Dedifferentiated amniotic fluid mesenchymal stem cell (primary cell): Measurements from ENCODE around the gene OR4K2.
"Not testable (repeated sequence)": the region's sequence is repeated elsewhere in the genome, so short reads cannot be mapped to it uniquely, and the experiment has no call there.

Experiments used
- DNase-seq: peaks from one replicate; pipeline ENCODE4 v3.0.0-alpha.2; 2016; ENCODE audit errors: extremely low spot score

The OR4K2 gene, protein sequence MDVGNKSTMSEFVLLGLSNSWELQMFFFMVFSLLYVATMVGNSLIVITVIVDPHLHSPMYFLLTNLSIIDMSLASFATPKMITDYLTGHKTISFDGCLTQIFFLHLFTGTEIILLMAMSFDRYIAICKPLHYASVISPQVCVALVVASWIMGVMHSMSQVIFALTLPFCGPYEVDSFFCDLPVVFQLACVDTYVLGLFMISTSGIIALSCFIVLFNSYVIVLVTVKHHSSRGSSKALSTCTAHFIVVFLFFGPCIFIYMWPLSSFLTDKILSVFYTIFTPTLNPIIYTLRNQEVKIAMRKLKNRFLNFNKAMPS

DNA sequence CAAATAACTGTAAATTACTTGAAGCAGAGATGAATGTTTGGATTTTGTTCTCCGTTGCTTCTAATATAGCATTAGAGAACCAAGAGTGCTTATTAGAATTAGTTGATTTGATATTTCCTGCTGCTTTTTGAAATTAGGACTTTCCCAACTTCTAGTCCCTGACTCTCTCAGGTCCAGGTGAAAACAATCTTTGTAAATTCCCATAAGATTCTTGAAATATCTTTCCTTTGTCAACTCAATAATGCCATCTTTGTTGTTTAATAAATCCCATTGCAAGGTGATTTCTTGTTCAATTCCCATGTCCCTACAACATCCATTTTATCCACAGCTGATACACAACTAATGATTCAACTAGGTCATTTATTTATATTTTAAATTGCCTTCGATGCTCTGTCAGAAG is at the start of gene OR4K2:
TSS of gene OR4K2 (plus strand) at position 301 of the 400 bp plus-strand sequence. CDS start 1,126 bp downstream, outside the sequence.
- DNase-seq, result no peak

DNA sequence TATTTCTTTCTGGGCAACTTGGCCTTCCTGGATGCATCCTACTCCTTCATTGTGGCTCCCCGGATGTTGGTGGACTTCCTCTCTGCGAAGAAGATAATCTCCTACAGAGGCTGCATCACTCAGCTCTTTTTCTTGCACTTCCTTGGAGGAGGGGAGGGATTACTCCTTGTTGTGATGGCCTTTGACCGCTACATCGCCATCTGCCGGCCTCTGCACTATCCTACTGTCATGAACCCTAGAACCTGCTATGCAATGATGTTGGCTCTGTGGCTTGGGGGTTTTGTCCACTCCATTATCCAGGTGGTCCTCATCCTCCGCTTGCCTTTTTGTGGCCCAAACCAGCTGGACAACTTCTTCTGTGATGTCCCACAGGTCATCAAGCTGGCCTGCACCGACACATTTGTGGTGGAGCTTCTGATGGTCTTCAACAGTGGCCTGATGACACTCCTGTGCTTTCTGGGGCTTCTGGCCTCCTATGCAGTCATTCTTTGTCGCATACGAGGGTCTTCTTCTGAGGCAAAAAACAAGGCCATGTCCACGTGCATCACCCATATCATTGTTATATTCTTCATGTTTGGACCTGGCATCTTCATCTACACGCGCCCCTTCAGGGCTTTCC is 47.2 kb upstream of the OR4K2 start:
- DNase-seq, result not testable (repeated sequence)

DNA sequence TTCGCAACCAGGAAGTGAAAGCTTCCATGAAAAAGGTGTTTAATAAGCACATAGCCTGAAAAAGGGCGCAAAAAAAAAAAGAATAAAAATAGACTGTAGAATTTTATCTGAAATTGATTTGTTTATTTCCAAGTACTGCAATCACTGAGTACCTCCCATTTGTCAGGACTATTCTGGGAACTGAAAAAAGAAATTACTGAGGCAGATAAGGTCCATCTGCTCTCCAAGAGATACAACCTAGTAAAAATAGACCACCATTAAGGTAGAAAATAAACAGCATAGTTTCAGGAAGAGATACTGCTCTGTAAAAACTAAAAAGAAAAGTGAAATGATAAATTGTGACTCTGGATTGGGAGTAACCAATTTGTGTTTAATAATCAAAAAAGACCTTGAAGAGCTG is 46.6 kb upstream of the OR4K2 start:
- no peak for DNase-seq

DNA sequence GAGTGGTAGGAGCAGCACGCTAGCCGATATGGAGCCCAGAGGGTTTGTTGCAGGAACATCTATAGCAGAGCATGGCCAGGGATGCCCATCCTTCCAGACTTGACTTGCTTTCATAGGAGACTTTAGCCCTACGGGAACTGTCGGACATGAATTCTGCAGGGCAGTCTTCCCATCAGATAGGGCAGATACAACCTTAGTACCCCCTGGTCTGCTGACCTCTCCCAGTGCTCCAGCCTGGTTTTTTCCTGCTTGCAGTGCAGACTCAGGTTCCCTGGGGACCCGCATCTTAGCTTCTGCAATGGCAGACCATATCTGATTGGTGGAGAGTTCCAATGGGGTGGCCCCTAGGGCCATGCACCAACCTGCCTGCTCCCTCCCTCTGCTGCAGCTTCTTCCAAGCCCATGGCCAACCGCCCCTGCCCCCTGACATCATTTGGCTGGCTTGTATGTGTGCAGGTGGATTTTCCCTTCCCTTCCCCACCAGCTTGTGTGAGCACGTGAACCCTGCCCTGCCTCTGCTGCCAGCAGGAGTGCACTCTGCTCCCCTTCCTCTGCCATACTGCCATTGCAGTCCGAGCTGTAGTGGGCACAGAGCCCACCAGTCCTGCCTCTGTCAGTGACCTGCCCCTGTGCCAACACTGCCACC is 40.6 kb upstream of the OR4K2 start:
- not testable (repeated sequence) for DNase-seq

DNA sequence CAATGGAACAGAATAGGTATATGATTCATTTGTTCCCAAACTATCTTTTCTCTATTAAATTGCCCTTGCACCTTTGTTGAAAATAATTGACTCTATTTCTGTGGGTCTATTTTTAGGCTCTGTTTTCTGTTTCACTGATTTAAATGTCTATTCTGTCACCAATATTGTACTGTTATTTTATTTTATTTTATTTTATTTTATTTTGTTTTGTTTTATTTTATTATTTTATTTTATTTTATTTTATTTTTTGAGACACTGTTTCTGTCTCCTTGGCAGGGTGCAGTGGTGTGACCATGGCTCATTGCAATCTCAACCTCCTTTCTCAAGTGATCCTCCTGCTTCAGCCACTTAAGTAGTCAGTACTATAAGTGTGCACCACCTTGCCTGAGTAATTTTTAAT is 36.5 kb upstream of the OR4K2 start:
- DNase-seq, result no peak

DNA sequence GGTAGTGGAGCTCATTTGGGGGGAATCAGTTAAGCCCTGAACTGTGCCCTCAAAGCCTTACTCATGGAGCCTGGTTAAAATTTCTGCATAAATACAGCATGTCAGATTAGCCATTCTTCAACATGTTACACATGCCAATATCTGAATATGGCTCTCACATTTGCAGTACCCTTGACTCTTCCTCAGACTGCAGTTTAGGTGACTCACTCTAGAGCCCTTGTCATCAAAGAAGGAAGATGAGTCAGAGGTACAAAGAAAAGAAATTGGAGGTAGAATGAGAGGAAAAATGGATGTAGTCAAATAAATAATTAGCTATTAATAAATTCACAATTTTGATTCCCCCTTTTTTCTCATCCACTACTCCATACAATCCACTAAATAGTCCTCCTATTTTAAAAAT is 23.6 kb upstream of the OR4K2 start:
- DNase-seq, result no peak

DNA sequence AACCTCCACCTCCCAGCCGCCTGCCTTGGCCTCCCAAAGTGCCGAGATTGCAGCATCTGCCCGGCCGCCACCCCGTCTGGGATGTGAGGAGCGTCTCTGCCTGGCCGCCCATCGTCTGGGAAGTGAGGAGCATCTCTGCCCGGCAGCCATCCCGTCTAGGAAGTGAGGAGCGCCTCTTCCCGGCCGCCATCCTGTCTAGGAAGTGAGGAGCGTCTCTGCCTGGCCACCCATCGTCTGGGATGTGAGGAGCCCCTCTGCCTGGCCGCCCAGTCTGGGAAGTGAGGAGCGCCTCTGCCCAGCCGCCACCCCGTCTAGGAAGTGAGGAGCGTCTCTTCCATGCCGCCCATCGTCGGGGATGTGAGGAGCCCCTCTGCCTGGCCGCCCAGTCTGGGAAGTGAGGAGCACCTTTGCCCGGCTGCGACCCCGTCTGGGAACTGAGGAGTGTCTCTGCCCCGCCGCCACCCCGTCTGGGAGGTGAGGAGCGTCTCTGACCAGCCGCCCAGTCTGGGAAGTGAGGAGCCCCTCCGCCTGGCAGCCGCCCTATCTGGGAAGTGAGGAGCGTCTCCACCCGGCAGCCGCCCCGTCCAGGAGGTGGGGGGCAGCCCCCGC is 8.8 kb upstream of the OR4K2 start:
- DNase-seq, result not testable (repeated sequence)

DNA sequence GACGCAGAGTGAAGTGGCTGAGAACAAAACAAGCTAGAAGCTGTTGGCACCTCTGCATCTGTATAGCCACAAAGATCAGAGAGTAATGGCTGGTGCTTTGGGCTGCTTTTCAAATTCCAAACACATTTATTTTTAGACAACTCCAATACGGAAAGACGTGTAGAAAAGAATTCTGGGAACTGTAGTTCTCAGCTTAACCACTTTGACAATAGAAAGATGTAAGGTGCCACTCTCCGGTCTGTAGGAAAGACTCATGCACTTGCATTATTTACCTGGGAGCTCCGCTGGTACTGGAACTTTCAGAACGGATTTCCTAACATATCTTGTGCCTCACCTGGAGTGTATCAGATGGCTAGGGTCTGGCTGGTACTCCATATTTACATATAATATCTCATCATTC is 1.8 kb upstream of the OR4K2 start:
- DNase-seq, result no peak

DNA sequence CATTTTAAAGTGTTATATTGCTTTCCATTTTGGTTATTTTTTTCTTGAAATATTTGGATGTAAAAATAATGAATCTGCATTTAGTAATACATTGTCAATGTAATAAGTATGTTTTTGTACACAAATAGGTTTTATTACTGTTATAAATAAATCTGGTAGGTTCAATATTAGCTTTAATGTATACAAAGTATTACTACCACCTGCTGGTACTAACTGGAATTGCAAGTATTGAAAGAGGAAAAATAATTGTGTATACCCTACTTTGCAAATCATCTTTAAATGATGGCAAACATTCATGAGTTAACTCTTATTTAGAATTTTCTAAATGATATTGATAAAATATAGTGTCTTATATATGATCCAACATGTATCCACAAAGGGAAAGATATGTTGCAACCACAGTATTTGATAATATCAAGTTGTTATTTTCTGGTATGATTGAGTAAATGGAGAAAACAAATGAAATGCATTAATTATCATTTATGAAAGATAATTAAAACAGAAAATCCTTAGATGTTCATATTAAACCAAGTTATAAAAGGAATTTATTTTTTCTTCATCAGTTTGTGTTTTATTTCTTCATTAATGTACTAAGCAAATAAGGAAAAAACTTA is 3.2 kb downstream of the OR4K2 start:
- DNase-seq, result no peak

DNA sequence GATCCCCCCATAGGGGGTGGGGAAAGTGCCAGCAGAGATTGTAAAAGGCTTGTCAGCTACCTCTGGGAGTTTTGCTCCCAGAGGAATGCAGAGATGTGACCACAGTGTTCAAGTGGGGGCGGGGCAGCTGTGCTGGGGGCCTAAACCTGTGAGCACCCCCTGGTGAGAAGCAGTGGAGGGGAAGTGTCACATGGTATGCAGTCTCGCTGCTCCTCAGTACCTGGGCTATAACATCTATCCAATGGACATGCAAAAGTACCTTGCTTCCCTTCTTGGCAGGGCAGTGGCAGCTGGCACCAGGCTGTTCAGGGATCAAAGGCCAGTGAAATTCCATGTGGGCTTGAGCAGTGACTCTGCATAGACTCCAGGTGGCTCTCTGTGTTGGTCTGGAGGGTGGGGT is 20.3 kb downstream of the OR4K2 start:
- no peak for DNase-seq

DNA sequence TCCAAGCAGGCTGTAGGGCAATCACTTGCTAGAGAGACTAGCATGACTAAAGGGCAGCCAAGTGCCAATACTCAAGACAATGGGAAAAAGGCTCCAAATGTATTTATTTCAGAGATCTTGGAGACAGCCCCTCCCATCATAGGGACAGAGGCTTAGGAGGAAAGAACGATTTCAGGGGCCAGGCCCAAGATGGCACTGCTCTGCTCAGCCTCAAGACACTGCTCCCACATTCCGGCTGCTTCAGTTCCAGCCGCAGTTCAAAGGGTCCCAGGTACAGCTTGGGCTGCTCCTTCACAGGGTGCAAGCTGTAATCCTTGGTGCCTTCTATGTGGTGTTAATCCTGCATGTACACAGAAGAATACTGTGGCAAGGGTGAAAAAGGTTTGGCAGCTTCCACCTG is 26.1 kb downstream of the OR4K2 start:
- no peak for DNase-seq

DNA sequence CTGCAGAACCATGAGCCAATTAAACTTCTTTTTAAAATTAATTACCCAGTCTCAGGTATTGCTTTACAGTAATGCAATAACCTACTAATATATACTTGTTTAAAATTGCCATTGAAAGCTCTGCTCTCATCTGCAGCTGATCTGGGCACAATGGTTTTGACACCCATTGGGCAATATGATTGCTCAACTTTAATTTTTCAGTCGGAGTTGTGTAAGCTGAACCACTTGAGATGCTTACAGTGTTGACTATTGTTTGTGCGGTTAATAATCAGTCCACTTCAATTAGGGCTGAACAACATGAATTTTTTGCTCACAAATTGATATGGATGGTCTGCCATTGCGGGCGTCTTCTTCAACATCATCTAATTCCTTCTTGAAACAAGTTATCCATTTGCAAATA is 27.5 kb downstream of the OR4K2 start:
- DNase-seq, result no peak

DNA sequence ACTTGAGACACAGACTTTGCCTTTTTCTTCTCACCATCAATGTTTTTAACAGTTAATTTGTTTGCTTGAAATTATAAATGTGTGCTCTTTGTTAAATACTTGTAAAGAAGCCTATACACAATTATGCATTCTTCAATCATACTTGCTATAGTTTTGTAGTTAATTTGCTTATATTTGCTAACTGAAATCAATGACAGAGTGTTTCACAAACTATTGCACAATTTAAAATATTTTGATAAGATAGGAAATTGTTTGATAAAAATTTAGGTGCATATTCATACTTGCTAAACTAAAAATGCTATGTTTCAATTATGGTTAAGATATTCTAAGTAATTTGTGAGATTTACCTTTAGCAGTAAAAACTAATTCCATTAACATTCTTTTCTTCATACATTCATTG is 31.7 kb downstream of the OR4K2 start:
- DNase-seq, result no peak

DNA sequence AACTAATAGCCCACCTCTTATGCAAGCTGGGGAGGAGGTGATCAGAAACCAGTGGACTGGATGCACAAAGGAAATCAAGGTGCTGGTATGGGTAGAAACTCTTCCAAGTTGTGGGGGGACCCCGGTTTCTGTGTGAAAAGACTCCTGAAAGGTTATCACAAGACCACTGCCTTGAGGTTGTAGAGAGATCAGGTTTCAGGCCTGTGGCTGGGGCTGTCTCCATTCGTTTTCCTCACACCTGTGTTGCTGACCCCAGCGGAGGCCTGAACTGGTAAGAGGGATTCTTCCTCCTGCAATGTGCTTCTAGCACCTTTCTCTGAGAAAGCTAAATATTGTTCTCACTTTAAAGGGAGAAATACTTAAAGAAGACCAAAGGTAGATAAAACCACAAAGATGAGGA is 36.2 kb downstream of the OR4K2 start:
- DNase-seq, result no peak

DNA sequence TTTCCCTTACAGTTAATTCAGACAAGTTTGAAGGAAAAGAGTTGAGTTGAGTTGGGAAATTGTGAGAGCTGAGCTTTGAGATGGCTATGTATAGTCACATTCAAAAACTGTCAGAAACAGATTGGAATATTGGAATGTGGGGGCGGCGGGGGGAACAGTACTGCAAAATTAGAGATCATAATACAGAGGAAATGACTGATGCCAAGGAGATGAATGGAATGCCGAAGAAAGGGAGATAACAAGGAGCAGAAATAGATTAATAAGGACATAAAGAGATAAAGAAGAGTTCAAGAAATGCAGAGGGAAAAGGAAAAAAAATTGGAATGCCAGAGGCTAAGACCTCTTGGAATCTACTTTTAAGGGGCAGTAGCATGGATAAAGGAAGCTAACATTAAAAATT is 42.3 kb downstream of the OR4K2 start:
- DNase-seq, result no peak

DNA sequence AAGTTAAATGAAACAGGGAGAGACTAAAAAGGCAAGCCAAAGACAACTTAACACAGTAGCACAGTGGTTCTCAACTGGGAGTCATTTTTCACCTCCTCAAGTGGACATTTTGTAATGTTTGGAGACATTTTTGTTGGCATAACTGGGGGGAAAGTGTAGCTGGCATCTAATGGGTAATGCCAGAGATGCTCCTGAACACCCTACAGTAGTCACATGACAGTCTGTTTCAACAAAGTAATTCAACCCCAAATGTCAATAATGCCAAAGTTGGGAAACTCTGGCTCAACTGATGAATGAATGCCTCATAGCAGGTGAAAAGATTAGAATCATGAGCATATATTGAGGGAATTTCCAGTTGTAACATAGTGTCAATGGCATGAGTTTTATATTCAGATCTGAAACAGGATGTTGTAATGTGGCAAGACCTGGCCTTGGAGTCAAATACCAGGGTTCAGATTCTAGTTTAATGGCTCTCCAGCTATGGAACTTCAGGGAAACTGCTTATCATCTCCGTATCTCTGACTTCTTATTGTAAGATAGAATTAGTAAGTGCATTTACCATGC is 43.1 kb downstream of the OR4K2 start:
- DNase-seq, result no peak

DNA sequence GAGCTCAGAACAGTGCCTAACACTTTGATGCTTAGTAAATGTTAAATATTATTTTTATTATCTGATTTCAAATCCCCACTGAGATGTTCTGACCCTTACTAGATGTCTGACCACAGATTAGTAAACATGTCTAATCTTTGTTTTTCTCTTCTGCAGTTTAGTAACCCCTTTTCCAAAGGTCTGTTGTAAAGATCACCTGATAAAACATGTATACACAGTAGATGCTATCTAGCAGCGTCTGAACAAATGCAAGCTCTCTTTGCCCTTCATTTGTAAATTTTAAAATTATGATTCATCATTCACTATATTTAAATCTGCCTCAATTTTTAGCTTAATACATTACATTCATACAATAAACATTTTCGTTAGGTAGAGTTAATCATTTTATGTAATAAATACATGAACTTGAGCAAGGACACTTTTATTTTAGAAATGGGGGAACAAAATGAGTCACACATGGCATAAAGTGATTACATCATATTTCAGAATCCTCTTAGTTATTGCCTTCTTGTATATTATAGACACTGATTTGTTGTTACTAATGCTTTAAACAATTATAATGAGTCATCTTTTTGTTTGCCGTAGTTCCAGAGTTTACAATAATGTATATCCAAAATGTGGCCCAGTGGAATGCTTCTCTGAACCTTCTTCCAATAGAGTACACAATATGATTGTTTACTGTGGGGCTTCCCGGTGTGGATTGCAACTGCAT is 43.8 kb downstream of the OR4K2 start:
- DNase-seq, result no peak

DNA sequence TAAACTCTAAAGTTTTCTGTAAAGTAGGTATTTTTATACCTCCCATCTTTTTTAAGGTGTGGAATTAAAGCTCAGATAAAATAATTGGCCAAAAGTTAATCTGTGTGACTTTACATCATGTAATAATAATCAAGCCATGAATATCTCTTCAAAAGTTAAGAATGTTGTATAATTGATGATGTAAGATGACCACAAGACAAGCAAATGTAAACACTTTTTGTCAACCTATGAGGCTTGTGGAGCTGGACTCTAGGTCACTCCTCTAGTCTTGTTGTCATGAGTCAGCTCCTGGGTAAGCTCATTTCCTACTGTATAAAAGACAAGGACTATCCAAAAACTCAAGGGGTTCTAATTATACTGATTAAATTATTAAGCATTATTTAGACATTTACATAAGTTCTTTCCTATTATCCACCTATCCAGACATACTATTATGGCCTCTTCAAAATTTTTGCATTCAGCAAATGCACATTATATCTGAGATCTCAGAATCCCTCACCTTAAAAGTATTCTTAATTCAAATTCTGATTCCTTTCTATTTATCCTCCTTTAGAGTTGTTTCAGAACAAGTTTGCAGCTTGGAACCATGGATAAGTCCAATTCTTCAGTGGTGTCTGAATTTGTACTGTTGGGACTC is 45.2 kb downstream of the OR4K2 start, which contains the start of gene OR4K5:
TSS of gene OR4K5 (plus strand) at position 587 of the 637 bp plus-strand sequence. CDS start at position 587, 0 bp downstream.
- DNase-seq, result no peak

DNA sequence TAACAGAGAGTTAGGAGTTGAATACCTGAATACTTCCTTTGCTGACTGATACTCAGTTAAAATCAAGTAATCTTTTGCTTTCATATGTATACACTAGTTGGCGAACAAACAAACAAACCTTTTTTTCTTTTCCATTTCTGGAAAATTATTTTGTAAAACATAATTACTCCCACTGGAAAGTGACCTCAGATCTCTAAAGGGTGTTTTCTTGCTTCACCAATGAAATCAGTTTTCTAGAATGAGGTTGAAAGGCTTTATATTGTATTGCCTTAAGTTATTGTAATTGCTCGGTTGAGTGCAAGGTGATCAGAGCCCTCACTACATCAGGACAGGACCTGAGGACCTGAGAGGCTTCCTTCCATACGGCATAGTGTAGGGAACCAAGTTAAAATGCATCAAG is 55.7 kb downstream of the OR4K2 start, which contains the start of gene OR4K1:
TSS of gene OR4K1 (plus strand) at position 301 of the 400 bp plus-strand sequence. CDS start 4,750 bp downstream, outside the sequence.
- no peak for DNase-seq
